Esophagus (tissue), 2 donors: ENCODE data around the gene SPCS3. TPM values are rescaled to one million over a fixed set of nuclear protein-coding genes. Genes with fewer than 3 reads are reported as not detected.
"Not testable (repeated sequence)": the region's sequence is repeated elsewhere in the genome, so short reads cannot be mapped to it uniquely, and the experiment has no call there.

Source experiments
- H3K27ac ChIP-seq, 2 donors: one replicate each; pipeline ENCODE4 v1.5.1; 2013; ENCODE audit warnings: low read depth in 2 of 2, mild to moderate bottlenecking in 2 of 2, inconsistent platforms in 1 of 2, low read length in 1 of 2, moderate library complexity in 1 of 2
- H3K27me3 ChIP-seq, 2 donors: one replicate each; pipeline ENCODE4 v1.6.1; 2013; ENCODE audit warnings: low read length in 2 of 2, control low read depth in 1 of 2, mild to moderate bottlenecking in 1 of 2; ENCODE audit not compliant: insufficient read depth in 2 of 2, control insufficient read depth in 1 of 2
- H3K36me3 ChIP-seq, 2 donors: one replicate each; pipeline ENCODE4 v1.6.1; 2013; ENCODE audit warnings: low read length in 1 of 2; ENCODE audit not compliant: control insufficient read depth in 2 of 2, insufficient read depth in 2 of 2
- H3K4me1 ChIP-seq, 2 donors: one replicate each; pipeline ENCODE4 v1.6.1; 2013; ENCODE audit warnings: low read length in 1 of 2; ENCODE audit not compliant: control insufficient read depth in 2 of 2, insufficient read depth in 2 of 2
- H3K4me3 ChIP-seq, 2 donors: one replicate each; pipeline ENCODE4 v1.5.1; 2013; ENCODE audit warnings: low read length in 2 of 2, mild to moderate bottlenecking in 2 of 2, low read depth in 1 of 2, moderate library complexity in 1 of 2
- H3K9me3 ChIP-seq, 2 donors: one replicate each; pipeline ENCODE4 v1.6.1; 2013; ENCODE audit warnings: mild to moderate bottlenecking in 2 of 2, low read depth in 1 of 2, low read length in 1 of 2, moderate library complexity in 1 of 2; ENCODE audit not compliant: control insufficient read depth in 2 of 2, insufficient read depth in 1 of 2
- WGBS, 2 donors: extraction: QIAGEN DNeasy Blood & Tissue Kit; methylation state at CpG; one replicate each; pipeline ENCODE4 v1.1.7; 2013; 5-methylcytosine and 5-hydroxymethylcytosine counted together
- polyA plus RNA-seq, 2 donors: library from polyadenylated mRNA; stranded (reverse); fragments of 200-250 nt; gene quantifications; one replicate each; pipeline ENCODE4 v1.2.3, GENCODE V29; 2013
- donor health status: healthy with polysubstance abuse.
- donor health status: Bipolar disorder and iron deficiency.

SPCS3 gene
- polyA plus RNA-seq, 2 donors, result 16.7 to 19.7 TPM

- H3K4me3 ChIP-seq, result peak overlapping the region; percentile 45 to 100
Observed at GRCh38 chr4:176319151-176319703, 539 bp upstream of the SPCS3 start.

GRCh38 chr4:176320340-176320975 lies 692 bp downstream of the SPCS3 start:
- H3K4me1 ChIP-seq, result no peaks in the 10 kb centered on the region
- no peaks in the 10 kb centered on the region for H3K27me3 ChIP-seq
- WGBS, 2 donors, result 0% methylated on average over 40 to 44 of the region's 44 CpGs
- H3K36me3 ChIP-seq, result no peaks in the 10 kb centered on the region
- peak overlapping the region; percentile 100 for H3K4me3 ChIP-seq
- H3K9me3 ChIP-seq, result no peaks in the 10 kb centered on the region
- H3K27ac ChIP-seq, result peak overlapping the region; percentile 99

More at GRCh38 chr4:176319151-176319703, 539 bp upstream of the SPCS3 start:
- no peaks in the 10 kb centered on the region for H3K27me3 ChIP-seq
- H3K4me1 ChIP-seq, result no peaks in the 10 kb centered on the region
- no peaks in the 10 kb centered on the region for H3K36me3 ChIP-seq
- H3K9me3 ChIP-seq, result no peaks in the 10 kb centered on the region
- peak overlapping the region; percentile 71 to 99 for H3K27ac ChIP-seq
- WGBS, 2 donors, result 3 to 4% methylated on average over 13 of the region's 13 CpGs

GRCh38 chr4:176320976-176321361 lies 1.2 kb downstream of the SPCS3 start:
- no peaks in the 10 kb centered on the region for H3K9me3 ChIP-seq
- H3K27ac ChIP-seq, result peak overlapping the region in 1 of 2 donors; percentile 99
- H3K4me1 ChIP-seq, result no peaks in the 10 kb centered on the region
- H3K27me3 ChIP-seq, result no peaks in the 10 kb centered on the region
- WGBS, 2 donors, result 0 to 2% methylated on average over 6 of the region's 6 CpGs
- H3K36me3 ChIP-seq, result no peaks in the 10 kb centered on the region
- peak overlapping the region; percentile 100 for H3K4me3 ChIP-seq

DNA sequence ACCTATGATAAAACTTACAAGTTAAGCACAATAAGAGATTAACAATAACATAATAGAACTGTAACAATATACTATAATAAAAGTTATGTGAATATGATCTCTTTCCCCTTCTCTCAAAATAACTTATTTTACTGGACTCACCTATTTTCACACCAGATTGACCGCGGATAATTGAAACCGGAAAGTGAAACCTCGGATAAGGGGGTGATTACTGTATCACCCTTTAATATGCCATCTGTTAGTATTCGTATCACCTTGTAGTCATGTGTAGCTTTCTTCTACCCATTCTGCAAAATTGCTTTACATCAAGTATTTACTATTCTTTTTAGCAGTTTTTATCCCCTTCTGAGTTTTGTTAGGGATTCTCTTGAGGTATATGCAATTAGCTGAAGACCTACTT lies 1.8 kb downstream of the SPCS3 start:
- WGBS, 2 donors, result 35 to 52% methylated on average over 5 of the region's 5 CpGs
- Histone ChIP-seq H3K27ac (no peak overlapping the region), H3K36me3 (no peaks in the 10 kb centered on the region), H3K27me3 (no peaks in the 10 kb centered on the region), H3K4me3 (peak overlapping the region in 1 of 2 donors; percentile 100), H3K4me1 (no peaks in the 10 kb centered on the region), H3K9me3 (no peaks in the 10 kb centered on the region)

GRCh38 chr4:176323511-176324160 lies 3.9 kb downstream of the SPCS3 start:
- Histone ChIP-seq H3K27me3 (no peaks in the 10 kb centered on the region), H3K27ac (no peak overlapping the region), H3K36me3 (no peaks in the 10 kb centered on the region), H3K4me1 (no peaks in the 10 kb centered on the region), H3K4me3 (no peak overlapping the region), H3K9me3 (no peaks in the 10 kb centered on the region)
- 82 to 87% methylated on average over 3 of the region's 3 CpGs for WGBS, 2 donors

DNA sequence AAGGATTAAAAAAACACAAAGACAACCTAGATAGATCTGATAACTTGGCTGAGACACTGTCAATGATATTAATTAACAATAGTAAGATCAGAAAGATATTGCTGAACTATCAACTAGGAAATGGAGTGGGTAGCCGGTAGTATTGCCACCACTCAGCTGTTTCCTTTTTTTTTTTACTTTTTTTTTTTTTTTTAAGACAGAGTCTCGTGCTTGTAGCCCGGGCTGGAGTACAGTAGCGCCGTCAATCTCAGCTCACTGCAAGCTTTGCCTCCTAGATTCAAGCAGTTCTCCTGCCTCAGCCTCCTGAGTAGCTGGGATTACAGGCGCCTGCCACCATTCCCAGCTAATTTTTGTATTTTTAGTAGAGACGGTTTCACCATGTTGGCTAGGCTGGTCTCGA lies 5.1 kb downstream of the SPCS3 start:
- not testable (repeated sequence) for H3K9me3 ChIP-seq, H3K27ac ChIP-seq, H3K4me1 ChIP-seq, H3K27me3 ChIP-seq, H3K4me3 ChIP-seq, H3K36me3 ChIP-seq
- WGBS, 2 donors, result 74 to 87% methylated on average over 8 of the region's 8 CpGs

- Histone ChIP-seq H3K4me3 (no peak overlapping the region), H3K36me3 (no peaks in the 10 kb centered on the region), H3K27me3 (no peaks in the 10 kb centered on the region), H3K27ac (no peak overlapping the region), H3K9me3 (no peaks in the 10 kb centered on the region), H3K4me1 (no peaks in the 10 kb centered on the region)
- WGBS, 2 donors, result 68 to 69% methylated on average over 3 of the region's 3 CpGs
Observed at GRCh38 chr4:176333076-176333475, 13.3 kb downstream of the SPCS3 start.

- H3K4me3 ChIP-seq, result no peak overlapping the region
- H3K27ac ChIP-seq, result no peak overlapping the region
- H3K4me1 ChIP-seq, result no peaks in the 10 kb centered on the region
- WGBS, 2 donors, result 73 to 94% methylated on average over 5 of the region's 5 CpGs
- no peaks in the 10 kb centered on the region for H3K9me3 ChIP-seq
- no peaks in the 10 kb centered on the region for H3K36me3 ChIP-seq
- no peaks in the 10 kb centered on the region for H3K27me3 ChIP-seq
Observed at GRCh38 chr4:176334066-176334465, 14.3 kb downstream of the SPCS3 start.

DNA sequence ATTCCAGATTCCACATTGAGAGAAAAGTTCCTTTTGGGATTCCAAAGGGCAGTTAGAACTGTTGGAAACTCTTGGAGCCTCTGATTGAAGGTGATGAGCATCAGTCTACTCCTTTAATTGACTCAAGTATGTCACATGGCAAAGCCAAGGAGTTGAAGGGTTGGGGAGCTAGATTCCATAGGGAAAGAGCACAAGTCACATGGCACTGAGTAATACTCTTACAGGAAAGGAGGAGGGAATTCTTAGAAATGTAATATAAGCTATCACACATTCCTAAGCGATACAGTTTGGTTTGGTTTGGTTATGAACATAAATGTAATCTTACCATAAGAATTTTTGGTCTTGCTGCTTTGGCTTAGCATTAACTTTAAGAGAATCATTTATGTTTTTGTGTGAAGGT lies 15.7 kb downstream of the SPCS3 start:
- no peaks in the 10 kb centered on the region for H3K36me3 ChIP-seq
- no peaks in the 10 kb centered on the region for H3K27me3 ChIP-seq
- WGBS, 2 donors, result 88 to 95% methylated on average over 1 of the region's 1 CpG
- H3K4me3 ChIP-seq, result no peak overlapping the region
- H3K4me1 ChIP-seq, result no peaks in the 10 kb centered on the region
- H3K9me3 ChIP-seq, result no peaks in the 10 kb centered on the region
- no peak overlapping the region for H3K27ac ChIP-seq
